GM06990 (cell line): ENCODE measurements around the gene SAFB.

ENCODE experiments used
- DNase-seq: peaks from one replicate; pipeline ENCODE4 v3.0.0-alpha.2; 2011; ENCODE audit not compliant: insufficient read length; ENCODE audit errors: extremely low read depth
- H3K27me3 ChIP-seq: replicated peaks from 2 replicates; pipeline ENCODE4 v1.6.0; 2011; ENCODE audit warnings: low read length; ENCODE audit not compliant: control insufficient read depth, insufficient read depth
- H3K36me3 ChIP-seq: 2 replicates; pipeline ENCODE4 v1.5.1; 2011; ENCODE audit warnings: low read length; ENCODE audit not compliant: control insufficient read depth, insufficient read depth
- H3K4me3 ChIP-seq: replicated peaks from 2 replicates; pipeline ENCODE4 v1.5.1; 2011; ENCODE audit warnings: low read depth, mild to moderate bottlenecking, control low read depth, low read length
- TF ChIP-seq, protein P1 (sequence below): IDR thresholded peaks from 2 replicates; pipeline ENCODE4 v1.5.1; 2011; ENCODE audit warnings: low read length, control low read depth, mild to moderate bottlenecking, inconsistent platforms; ENCODE audit not compliant: insufficient read depth, poor library complexity, severe bottlenecking

Gene SAFB

DNA sequence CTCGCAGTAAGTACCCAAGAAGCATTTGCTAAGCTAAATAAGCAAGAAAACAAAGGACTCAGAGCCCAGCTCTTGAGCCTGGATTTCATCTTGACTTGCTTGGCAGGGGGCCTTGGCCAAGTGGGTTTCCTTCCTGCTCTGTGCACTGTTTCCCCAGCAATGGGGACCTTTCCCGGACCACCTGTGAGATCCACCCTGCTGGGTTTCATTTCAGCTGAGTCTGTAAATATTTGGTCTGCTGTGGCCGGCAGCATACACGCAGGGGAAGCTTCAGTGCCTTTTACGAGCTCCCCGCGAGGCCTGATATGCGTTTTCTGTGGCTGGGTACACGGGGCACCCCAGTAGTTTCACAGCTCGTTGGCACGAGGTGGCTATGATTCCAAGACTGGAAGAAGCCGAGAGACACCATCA is 42.7 kb upstream of the SAFB start:
- TF ChIP-seq, protein P1, sequence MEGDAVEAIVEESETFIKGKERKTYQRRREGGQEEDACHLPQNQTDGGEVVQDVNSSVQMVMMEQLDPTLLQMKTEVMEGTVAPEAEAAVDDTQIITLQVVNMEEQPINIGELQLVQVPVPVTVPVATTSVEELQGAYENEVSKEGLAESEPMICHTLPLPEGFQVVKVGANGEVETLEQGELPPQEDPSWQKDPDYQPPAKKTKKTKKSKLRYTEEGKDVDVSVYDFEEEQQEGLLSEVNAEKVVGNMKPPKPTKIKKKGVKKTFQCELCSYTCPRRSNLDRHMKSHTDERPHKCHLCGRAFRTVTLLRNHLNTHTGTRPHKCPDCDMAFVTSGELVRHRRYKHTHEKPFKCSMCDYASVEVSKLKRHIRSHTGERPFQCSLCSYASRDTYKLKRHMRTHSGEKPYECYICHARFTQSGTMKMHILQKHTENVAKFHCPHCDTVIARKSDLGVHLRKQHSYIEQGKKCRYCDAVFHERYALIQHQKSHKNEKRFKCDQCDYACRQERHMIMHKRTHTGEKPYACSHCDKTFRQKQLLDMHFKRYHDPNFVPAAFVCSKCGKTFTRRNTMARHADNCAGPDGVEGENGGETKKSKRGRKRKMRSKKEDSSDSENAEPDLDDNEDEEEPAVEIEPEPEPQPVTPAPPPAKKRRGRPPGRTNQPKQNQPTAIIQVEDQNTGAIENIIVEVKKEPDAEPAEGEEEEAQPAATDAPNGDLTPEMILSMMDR: no peak
- Histone ChIP-seq H3K27me3 (no peaks in the 10 kb centered on the region), H3K36me3 (peaks cover 1% of the 10 kb centered on the region; the same call in 1 of the 2 replicates), H3K4me3 (no peak overlapping the region)
- DNase-seq: no peak

GRCh38 chr19:5585461-5586299 is 37.2 kb upstream of the SAFB start:
- Histone ChIP-seq H3K36me3 (peaks cover 25% of the 10 kb centered on the region), H3K4me3 (no peak overlapping the region), H3K27me3 (no peaks in the 10 kb centered on the region)
- TF ChIP-seq, protein P1: no peak
- DNase-seq: no peak

DNA sequence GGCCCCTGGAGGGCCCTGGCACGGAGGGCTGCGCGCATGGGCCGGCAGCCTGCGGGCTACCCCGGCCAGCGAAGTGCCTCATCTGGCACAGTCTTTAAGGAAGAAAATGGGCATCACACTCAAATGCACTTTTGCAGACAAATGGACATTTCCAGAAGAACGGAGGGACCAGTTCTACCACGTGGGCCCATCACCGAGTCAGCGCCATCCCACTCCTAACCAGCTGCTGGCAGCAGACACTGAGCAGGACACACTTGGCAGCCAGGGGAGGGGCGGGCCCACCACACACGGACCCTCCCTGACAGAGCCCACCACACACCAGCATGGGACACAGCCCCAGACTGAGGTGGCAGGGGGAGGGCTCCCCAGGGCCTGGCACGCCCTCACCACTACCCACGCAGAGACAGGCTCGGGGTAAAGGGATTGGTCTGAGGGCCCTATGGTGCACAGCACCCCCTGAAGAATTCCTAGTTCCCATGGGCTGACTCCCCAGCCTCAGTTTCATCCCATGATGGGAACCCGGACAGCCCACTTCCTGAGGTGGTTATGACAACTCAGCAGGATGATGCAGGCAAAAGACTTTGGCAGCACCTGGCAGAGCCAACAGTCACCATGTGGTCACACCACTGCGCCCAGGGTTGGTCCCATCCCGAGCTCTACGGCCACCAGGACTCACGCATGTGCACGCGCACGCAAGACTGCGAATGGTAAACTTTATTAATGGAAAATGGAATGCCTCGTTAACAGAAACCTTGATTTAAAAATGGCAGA is 36.4 kb upstream of the SAFB start:
- TF ChIP-seq, protein P1: no peak
- no peaks in the 10 kb centered on the region for H3K27me3 ChIP-seq
- no peak for DNase-seq
- H3K36me3 ChIP-seq: peaks cover 28% of the 10 kb centered on the region
- H3K4me3 ChIP-seq: no peak overlapping the region

- no peak overlapping the region for H3K4me3 ChIP-seq
- no peaks in the 10 kb centered on the region for H3K27me3 ChIP-seq
- DNase-seq: no peak
- TF ChIP-seq, protein P1: no peak
- H3K36me3 ChIP-seq: peaks cover 33% of the 10 kb centered on the region
These were observed 35.8 kb upstream of the SAFB start for GRCh38 chr19:5587071-5587455.

DNA sequence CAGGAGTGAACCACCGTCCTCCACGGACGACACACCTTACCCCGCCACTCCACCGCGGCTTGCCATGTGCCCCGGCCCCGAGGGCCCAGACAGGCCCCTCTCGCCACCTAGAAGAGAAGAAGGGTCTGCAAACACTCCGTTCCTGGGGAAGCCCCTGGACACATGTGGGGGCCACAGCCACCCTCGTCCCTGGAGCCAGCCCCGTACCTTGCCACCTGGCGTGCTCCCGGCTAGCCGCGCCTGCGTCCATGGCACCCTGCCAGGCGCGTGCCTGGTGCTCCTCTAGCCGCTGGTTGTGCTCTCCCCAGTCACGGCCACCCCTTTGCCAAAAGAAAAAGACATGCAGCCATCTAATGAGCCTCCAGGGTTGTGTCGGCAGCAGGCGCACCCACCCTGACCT is 35.2 kb upstream of the SAFB start:
- Histone ChIP-seq H3K36me3 (peaks cover 35% of the 10 kb centered on the region), H3K4me3 (no peak overlapping the region), H3K27me3 (no peaks in the 10 kb centered on the region)
- DNase-seq: no peak
- TF ChIP-seq, protein P1: no peak
